ENCODE results near the gene CDRT15. TPM values are rescaled to one million over a fixed set of nuclear protein-coding genes. Genes with fewer than 3 reads are reported as not detected.
"Not testable (repeated sequence)": the region's sequence is repeated elsewhere in the genome, so short reads cannot be mapped to it uniquely, and the experiment has no call there.

CDRT15 gene
- not detected for total RNA-seq

GRCh38 chr17:14236762-14237161 lies at the start of gene CDRT15:
Gene CDRT15, minus strand, starts transcription at chr17:14236862. Its CDS starts 29 bp downstream, at chr17:14236833.
- H3K4me3 ChIP-seq; H3K27ac ChIP-seq; DNase-seq; H3K9me3 ChIP-seq; in situ Hi-C loops (cut with MboI; ENCODE audit: low pct_ligation_motif_present in 1 of 4, low pct_unique_long_range_greater_than_20kb in 1 of 4, low sequenced_read_pairs in 3 of 4); intact Hi-C loops (cut with DNase I; ENCODE audit: low total_unique reads); H3K36me3 ChIP-seq; H3K4me1 ChIP-seq; H3K27me3 ChIP-seq: not testable (repeated sequence)
- 87% methylated on average over 10 of the region's 11 CpGs; no CpG with 5 or more reads in 1 of the 2 donors for WGBS, 2 donors (ENCODE audit: low coverage in 1 of 2)

- no peak for TF ChIP-seq POLR2A (IDR thresholded peaks at IDR 0.05)
- TF ChIP-seq POLR2AphosphoS5 (IDR thresholded peaks at IDR 0.05): no peak
- no peak for TF ChIP-seq EP300 (IDR thresholded peaks at IDR 0.05; ENCODE audit: low read depth)
- TF ChIP-seq, protein P1, sequence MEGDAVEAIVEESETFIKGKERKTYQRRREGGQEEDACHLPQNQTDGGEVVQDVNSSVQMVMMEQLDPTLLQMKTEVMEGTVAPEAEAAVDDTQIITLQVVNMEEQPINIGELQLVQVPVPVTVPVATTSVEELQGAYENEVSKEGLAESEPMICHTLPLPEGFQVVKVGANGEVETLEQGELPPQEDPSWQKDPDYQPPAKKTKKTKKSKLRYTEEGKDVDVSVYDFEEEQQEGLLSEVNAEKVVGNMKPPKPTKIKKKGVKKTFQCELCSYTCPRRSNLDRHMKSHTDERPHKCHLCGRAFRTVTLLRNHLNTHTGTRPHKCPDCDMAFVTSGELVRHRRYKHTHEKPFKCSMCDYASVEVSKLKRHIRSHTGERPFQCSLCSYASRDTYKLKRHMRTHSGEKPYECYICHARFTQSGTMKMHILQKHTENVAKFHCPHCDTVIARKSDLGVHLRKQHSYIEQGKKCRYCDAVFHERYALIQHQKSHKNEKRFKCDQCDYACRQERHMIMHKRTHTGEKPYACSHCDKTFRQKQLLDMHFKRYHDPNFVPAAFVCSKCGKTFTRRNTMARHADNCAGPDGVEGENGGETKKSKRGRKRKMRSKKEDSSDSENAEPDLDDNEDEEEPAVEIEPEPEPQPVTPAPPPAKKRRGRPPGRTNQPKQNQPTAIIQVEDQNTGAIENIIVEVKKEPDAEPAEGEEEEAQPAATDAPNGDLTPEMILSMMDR (IDR thresholded peaks at IDR 0.05): no peak
- 71 to 90% methylated on average over 2 of the region's 2 CpGs for WGBS, 2 donors (ENCODE audit: low coverage in 1 of 2)
- Histone ChIP-seq H3K27ac (no peak overlapping the region), H3K9me3 (no peaks in the 10 kb centered on the region), H3K36me3 (no peaks in the 10 kb centered on the region), H3K4me1 (no peaks in the 10 kb centered on the region), H3K4me3 (no peak overlapping the region), H3K27me3 (peaks cover 4% of the 10 kb centered on the region)
- no peak for DNase-seq
- intact Hi-C loops (cut with DNase I; ENCODE audit: low total_unique reads) (no loop called here), in situ Hi-C loops (cut with MboI; ENCODE audit: low pct_ligation_motif_present in 1 of 4, low pct_unique_long_range_greater_than_20kb in 1 of 4, low sequenced_read_pairs in 3 of 4) (loop anchor here in 1 of 4 donors (25.0 kb wide), 1 partner anchor 945 kb away; no protein-coding TSS in a partner anchor)
Observed at GRCh38 chr17:14282726-14283125, 46.1 kb upstream of the CDRT15 start.

GRCh38 chr17:14281530-14281929 lies 44.9 kb upstream of the CDRT15 start:
- H3K27me3 ChIP-seq: peaks cover 4% of the 10 kb centered on the region
- in situ Hi-C loops (cut with MboI; ENCODE audit: low pct_ligation_motif_present in 1 of 4, low pct_unique_long_range_greater_than_20kb in 1 of 4, low sequenced_read_pairs in 3 of 4): loop anchor here in 1 of 4 donors (25.0 kb wide), 1 partner anchor 944 kb away; no protein-coding TSS in a partner anchor
- no peaks in the 10 kb centered on the region for H3K9me3 ChIP-seq
- H3K27ac ChIP-seq: no peak overlapping the region
- TF ChIP-seq POLR2AphosphoS5 (IDR thresholded peaks at IDR 0.05) (no peak), EP300 (IDR thresholded peaks at IDR 0.05; ENCODE audit: low read depth) (no peak), POLR2A (IDR thresholded peaks at IDR 0.05) (no peak)
- TF ChIP-seq, protein P1 (IDR thresholded peaks at IDR 0.05): no peak
- no peak overlapping the region for H3K4me3 ChIP-seq
- H3K4me1 ChIP-seq: no peaks in the 10 kb centered on the region
- intact Hi-C loops (cut with DNase I; ENCODE audit: low total_unique reads): no loop called here
- no peaks in the 10 kb centered on the region for H3K36me3 ChIP-seq
- DNase-seq: no peak
- WGBS, 2 donors (ENCODE audit: low coverage in 1 of 2): 67 to 93% methylated on average over 1 to 3 of the region's 3 CpGs

DNA sequence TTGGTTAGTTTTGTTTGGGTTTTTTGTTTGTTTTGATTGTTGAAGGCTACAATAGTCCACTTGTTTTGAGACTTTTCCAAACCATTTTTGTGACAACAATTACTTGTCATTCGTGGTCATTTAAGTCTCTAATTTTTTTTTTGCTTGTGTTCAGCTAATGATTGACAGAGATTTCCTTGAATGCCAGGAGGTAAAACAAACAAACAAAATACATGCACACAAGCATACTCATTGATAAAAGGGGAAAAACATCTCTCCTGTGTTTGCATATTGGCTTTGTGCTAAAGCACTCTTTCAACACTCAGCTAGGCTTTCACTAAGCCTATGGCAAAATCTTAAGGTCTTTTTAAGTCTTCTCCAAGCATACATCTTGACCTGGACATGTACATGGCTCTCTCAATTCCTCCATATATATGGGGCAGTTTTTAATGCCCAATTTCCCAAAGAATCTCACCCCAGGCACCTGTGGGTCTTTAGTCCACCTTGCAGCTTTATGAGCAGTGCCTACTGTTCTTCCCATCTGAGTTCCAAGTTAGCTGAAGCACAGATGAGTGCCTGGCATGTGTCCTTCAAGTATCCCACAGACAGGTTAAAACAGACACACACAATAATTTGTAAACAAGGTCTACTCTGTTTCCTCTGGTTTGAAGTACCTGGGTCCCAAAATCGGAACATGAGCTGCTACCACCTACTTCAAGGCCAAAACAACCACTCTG lies 40.0 kb upstream of the CDRT15 start:
- WGBS, 2 donors (ENCODE audit: low coverage in 1 of 2): 48 to 52% methylated on average over 2 of the region's 2 CpGs
- H3K27ac ChIP-seq: no peak overlapping the region
- in situ Hi-C loops (cut with MboI; ENCODE audit: low pct_ligation_motif_present in 1 of 4, low pct_unique_long_range_greater_than_20kb in 1 of 4, low sequenced_read_pairs in 3 of 4): loop anchor here in 1 of 4 donors (25.0 kb wide), 1 partner anchor 939 kb away; no protein-coding TSS in a partner anchor
- intact Hi-C loops (cut with DNase I; ENCODE audit: low total_unique reads): no loop called here
- no peak overlapping the region for H3K4me3 ChIP-seq
- TF ChIP-seq POLR2AphosphoS5 (IDR thresholded peaks at IDR 0.05): no peak
- TF ChIP-seq EP300 (IDR thresholded peaks at IDR 0.05; ENCODE audit: low read depth): no peak
- no peak for TF ChIP-seq POLR2A (IDR thresholded peaks at IDR 0.05)
- TF ChIP-seq, protein P1 (IDR thresholded peaks at IDR 0.05): no peak
- H3K9me3 ChIP-seq: no peaks in the 10 kb centered on the region
- no peak for DNase-seq
- H3K27me3 ChIP-seq: no peaks in the 10 kb centered on the region
- H3K36me3 ChIP-seq: no peaks in the 10 kb centered on the region
- no peaks in the 10 kb centered on the region for H3K4me1 ChIP-seq
